Large intestine (tissue), 3 donors: Measurements from ENCODE around the gene GAL3ST2. TPM values are rescaled to one million over a fixed set of nuclear protein-coding genes. Genes with fewer than 3 reads are reported as not detected.
"Not testable (repeated sequence)": the region's sequence is repeated elsewhere in the genome, so short reads cannot be mapped to it uniquely, and the experiment has no call there.

Experiments used
- DNase-seq, 2 donors: peaks; one replicate each; pipeline versions ENCODE4 v3.0.0 to v3.0.0-alpha.2; 2013
- H3K27ac ChIP-seq: one replicate; pipeline ENCODE4 v1.5.1; 2013; ENCODE audit warnings: low read length
- H3K27me3 ChIP-seq: 2 replicates; pipeline ENCODE4 v1.6.1; 2013; ENCODE audit warnings: low read length; ENCODE audit not compliant: control insufficient read depth, insufficient read depth
- H3K36me3 ChIP-seq: 2 replicates; pipeline ENCODE4 v1.6.1; 2013; ENCODE audit warnings: low read length; ENCODE audit not compliant: control insufficient read depth, insufficient read depth
- H3K4me1 ChIP-seq: one replicate; pipeline ENCODE4 v1.6.1; 2013; ENCODE audit warnings: low read length; ENCODE audit not compliant: control insufficient read depth, insufficient read depth
- H3K4me3 ChIP-seq: one replicate; pipeline ENCODE4 v1.5.1; 2013; ENCODE audit warnings: low read length
- H3K9me3 ChIP-seq: one replicate; pipeline ENCODE4 v1.6.1; 2013; ENCODE audit warnings: mild to moderate bottlenecking, low read depth, low read length, moderate library complexity; ENCODE audit not compliant: control insufficient read depth
- WGBS: methylation state at CpG from one replicate; pipeline ENCODE4 v1.1.5; 2013; ENCODE audit warnings: low lambda C conversion rate; ENCODE audit not compliant: insufficient coverage; 5-methylcytosine and 5-hydroxymethylcytosine counted together
- polyA plus RNA-seq: library from polyadenylated mRNA; unstranded; fragments of 120-200 nt; gene quantifications from one replicate; pipeline ENCODE4 v1.2.1, GENCODE V29; 2013

Gene GAL3ST2
- polyA plus RNA-seq, 1 donor, result 0.31 TPM

GRCh38 chr2:241736111-241736510 lies 40.5 kb upstream of the GAL3ST2 start:
- Histone ChIP-seq H3K36me3 (peaks cover 7% of the 10 kb centered on the region), H3K27ac (no peak overlapping the region), H3K4me1 (peaks cover 5% of the 10 kb centered on the region), H3K27me3 (no peaks in the 10 kb centered on the region), H3K9me3 (no peaks in the 10 kb centered on the region), H3K4me3 (no peak overlapping the region)
- no peak for DNase-seq
- 33% methylated on average over 1 of the region's 3 CpGs for whole genome bisulfite sequencing

GRCh38 chr2:241738040-241738686 lies 38.5 kb upstream of the GAL3ST2 start:
- peaks cover 10% of the 10 kb centered on the region for H3K36me3 ChIP-seq
- DNase-seq, result no peak
- no CpG with 5 or more reads among the region's 17 CpGs for WGBS
- H3K4me1 ChIP-seq, result peaks cover 5% of the 10 kb centered on the region
- no peaks in the 10 kb centered on the region for H3K27me3 ChIP-seq
- no peak overlapping the region for H3K27ac ChIP-seq
- H3K4me3 ChIP-seq, result no peak overlapping the region
- no peaks in the 10 kb centered on the region for H3K9me3 ChIP-seq

GRCh38 chr2:241739177-241739576 lies 37.4 kb upstream of the GAL3ST2 start:
- Histone ChIP-seq H3K27ac (no peak overlapping the region), H3K36me3 (peaks cover 20% of the 10 kb centered on the region), H3K9me3 (no peaks in the 10 kb centered on the region), H3K4me1 (peaks cover 2% of the 10 kb centered on the region), H3K27me3 (no peaks in the 10 kb centered on the region), H3K4me3 (no peak overlapping the region)
- 100% methylated on average over 2 of the region's 15 CpGs for WGBS
- no peak for DNase-seq

- no peak for DNase-seq
- H3K27ac ChIP-seq, result no peak overlapping the region
- whole genome bisulfite sequencing, result no CpG with 5 or more reads among the region's 12 CpGs
- no peaks in the 10 kb centered on the region for H3K27me3 ChIP-seq
- peaks cover 25% of the 10 kb centered on the region for H3K36me3 ChIP-seq
- no peak overlapping the region for H3K4me3 ChIP-seq
- no peaks in the 10 kb centered on the region for H3K9me3 ChIP-seq
- H3K4me1 ChIP-seq, result peaks cover 2% of the 10 kb centered on the region
Measured at GRCh38 chr2:241739651-241740050, 37.0 kb upstream of the GAL3ST2 start.

GRCh38 chr2:241741016-241741415 lies 35.6 kb upstream of the GAL3ST2 start:
- H3K9me3 ChIP-seq, result peaks cover 3% of the 10 kb centered on the region
- DNase-seq, result no peak
- H3K27me3 ChIP-seq, result no peaks in the 10 kb centered on the region
- no CpG with 5 or more reads among the region's 10 CpGs for WGBS
- no peak overlapping the region for H3K4me3 ChIP-seq
- H3K36me3 ChIP-seq, result peaks cover 38% of the 10 kb centered on the region
- no peak overlapping the region for H3K27ac ChIP-seq
- H3K4me1 ChIP-seq, result no peaks in the 10 kb centered on the region

- Histone ChIP-seq H3K36me3 (peaks cover 41% of the 10 kb centered on the region), H3K4me3 (no peak overlapping the region), H3K9me3 (peaks cover 3% of the 10 kb centered on the region), H3K27me3 (no peaks in the 10 kb centered on the region), H3K4me1 (no peaks in the 10 kb centered on the region), H3K27ac (no peak overlapping the region)
- WGBS, result no CpG with 5 or more reads among the region's 28 CpGs
- no peak for DNase-seq
Measured at GRCh38 chr2:241742320-241742939, 34.2 kb upstream of the GAL3ST2 start.

GRCh38 chr2:241743008-241743407 lies 33.6 kb upstream of the GAL3ST2 start:
- H3K27me3 ChIP-seq, H3K27ac ChIP-seq, H3K9me3 ChIP-seq, H3K4me3 ChIP-seq, DNase-seq, H3K4me1 ChIP-seq: not testable (repeated sequence)
- 17% methylated on average over 1 of the region's 15 CpGs for WGBS
- H3K36me3 ChIP-seq, result peaks cover 44% of the 10 kb centered on the region

GRCh38 chr2:241743620-241744019 lies 33.0 kb upstream of the GAL3ST2 start:
- H3K4me3 ChIP-seq, result no peak overlapping the region
- H3K27ac ChIP-seq, result no peak overlapping the region
- H3K36me3 ChIP-seq, result peaks cover 44% of the 10 kb centered on the region
- peaks cover 3% of the 10 kb centered on the region for H3K9me3 ChIP-seq
- DNase-seq, result no peak
- no CpG with 5 or more reads among the region's 16 CpGs for WGBS
- H3K4me1 ChIP-seq, result no peaks in the 10 kb centered on the region
- H3K27me3 ChIP-seq, result no peaks in the 10 kb centered on the region

- H3K27ac ChIP-seq, result no peak overlapping the region
- DNase-seq, result no peak
- peaks cover 47% of the 10 kb centered on the region for H3K36me3 ChIP-seq
- no peaks in the 10 kb centered on the region for H3K4me1 ChIP-seq
- H3K27me3 ChIP-seq, result no peaks in the 10 kb centered on the region
- no CpG with 5 or more reads among the region's 24 CpGs for WGBS
- H3K4me3 ChIP-seq, result no peak overlapping the region
- H3K9me3 ChIP-seq, result peaks cover 3% of the 10 kb centered on the region
Measured at GRCh38 chr2:241744028-241744754, 32.4 kb upstream of the GAL3ST2 start.

- H3K27ac ChIP-seq, result no peak overlapping the region
- DNase-seq, result no peak
- WGBS, result no CpG with 5 or more reads among the region's 13 CpGs
- H3K27me3 ChIP-seq, result no peaks in the 10 kb centered on the region
- no peak overlapping the region for H3K4me3 ChIP-seq
- peaks cover 3% of the 10 kb centered on the region for H3K9me3 ChIP-seq
- H3K4me1 ChIP-seq, result no peaks in the 10 kb centered on the region
- H3K36me3 ChIP-seq, result peaks cover 50% of the 10 kb centered on the region
Measured at GRCh38 chr2:241745276-241745675, 31.3 kb upstream of the GAL3ST2 start.
